Effector CD4-positive, alpha-beta T cell (primary cell): ENCODE measurements around the gene SFI1.
"Not testable (repeated sequence)": the region's sequence is repeated elsewhere in the genome, so short reads cannot be mapped to it uniquely, and the experiment has no call there.

Experiments
- DNase-seq: peaks from one replicate; pipeline ENCODE4 v3.0.0-alpha.2; 2020

SFI1 gene

GRCh38 chr22:31556627-31557203 lies 60.4 kb downstream of the SFI1 start:
- DNase-seq = no peak

GRCh38 chr22:31558546-31558945 lies 62.2 kb downstream of the SFI1 start:
- DNase-seq = not testable (repeated sequence)

GRCh38 chr22:31561238-31561887 lies 65.0 kb downstream of the SFI1 start:
- peak; percentile 5 for DNase-seq

DNA sequence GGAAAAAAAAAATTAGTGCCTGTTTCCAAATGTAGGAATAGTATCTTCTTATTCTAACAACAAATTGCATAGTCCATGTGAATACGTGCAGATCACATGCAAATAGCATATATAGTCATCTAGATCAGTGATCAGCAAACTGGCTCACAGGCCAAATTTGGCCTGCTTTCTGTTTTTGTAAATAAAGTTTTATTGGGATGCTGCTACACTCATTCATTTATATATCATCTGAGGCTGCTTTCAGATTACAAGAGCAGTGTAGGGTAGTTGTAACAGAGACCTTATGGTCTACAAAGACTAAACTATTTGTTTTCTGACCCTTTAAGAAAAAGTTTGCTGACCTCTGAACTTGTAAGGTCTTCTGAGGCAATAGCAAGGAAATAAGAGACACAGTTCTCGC lies 65.6 kb downstream of the SFI1 start:
- no peak for DNase-seq

DNA sequence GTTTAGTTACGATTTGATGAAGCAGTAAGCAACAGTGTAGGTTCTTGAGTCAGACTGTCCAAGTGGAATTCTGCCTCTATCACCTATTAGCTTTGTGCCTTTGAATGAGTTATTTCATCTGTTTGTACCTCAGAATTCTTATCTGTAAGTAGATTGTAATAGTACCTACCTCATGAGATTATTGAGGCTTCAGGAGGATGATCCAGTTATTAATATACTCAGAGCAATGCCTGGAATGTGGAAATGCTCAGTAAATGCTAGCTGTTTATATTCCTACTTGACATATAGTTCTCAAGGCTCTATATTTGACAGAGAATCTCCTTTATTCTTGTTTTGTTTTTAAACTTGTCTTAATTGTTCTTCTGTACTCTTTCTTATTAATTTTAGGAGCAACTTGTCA lies 70.1 kb downstream of the SFI1 start:
- no peak for DNase-seq

- no peak for DNase-seq
Observed at GRCh38 chr22:31567196-31567595, 70.9 kb downstream of the SFI1 start.

- no peak for DNase-seq
Observed at GRCh38 chr22:31567702-31568101, 71.4 kb downstream of the SFI1 start.

- DNase-seq = no peak
Observed at GRCh38 chr22:31569126-31569525, 72.8 kb downstream of the SFI1 start.

DNA sequence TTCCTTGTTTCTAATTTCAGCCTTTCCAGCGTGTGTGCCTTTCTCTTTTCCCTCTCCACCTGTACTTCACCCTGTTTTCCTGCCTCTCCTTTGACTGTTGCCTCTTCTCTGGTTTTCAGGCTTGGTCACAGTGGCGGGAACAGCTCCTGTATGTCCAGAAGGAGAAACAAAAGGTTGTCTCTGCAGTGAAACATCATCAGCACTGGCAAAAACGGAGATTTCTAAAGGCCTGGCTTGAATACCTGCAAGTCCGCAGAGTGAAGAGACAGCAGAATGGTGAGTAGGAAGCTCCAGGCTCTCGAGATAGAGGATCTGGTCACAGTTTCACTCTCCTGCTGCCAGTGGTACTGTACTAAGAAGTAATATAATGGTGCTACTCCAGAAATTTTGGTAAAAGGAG lies 76.6 kb downstream of the SFI1 start:
- no peak for DNase-seq

DNA sequence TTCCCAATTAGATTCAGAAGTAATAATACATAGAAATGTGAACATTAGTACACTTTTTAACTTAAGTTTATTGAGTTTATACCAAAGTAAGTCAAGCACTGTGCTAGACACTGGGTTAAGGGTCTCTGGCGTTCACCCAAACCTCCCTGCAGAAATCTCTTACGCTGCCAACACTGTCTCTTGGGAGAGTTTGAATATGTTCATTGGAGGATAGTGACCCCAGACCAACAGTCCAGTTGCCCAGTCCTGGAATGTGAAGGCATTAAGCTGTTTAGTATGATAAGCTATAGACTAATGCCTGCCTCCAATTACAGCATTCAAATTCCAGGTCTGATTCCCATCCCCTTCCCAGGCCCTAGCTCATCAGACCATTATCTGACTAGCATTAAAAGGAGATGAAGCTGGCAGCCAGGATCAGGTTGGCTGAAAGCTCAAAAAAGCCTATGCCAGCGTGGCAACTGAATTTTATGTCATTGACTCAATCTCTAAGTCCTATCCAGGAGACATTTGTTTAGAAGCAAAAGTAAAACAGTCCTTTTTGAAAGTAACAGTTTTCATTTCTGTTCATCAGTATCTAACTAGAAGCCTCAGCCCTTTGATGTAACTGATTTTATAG lies 77.8 kb downstream of the SFI1 start:
- no peak for DNase-seq

- no peak for DNase-seq
Observed at GRCh38 chr22:31575190-31575589, 78.9 kb downstream of the SFI1 start.

DNA sequence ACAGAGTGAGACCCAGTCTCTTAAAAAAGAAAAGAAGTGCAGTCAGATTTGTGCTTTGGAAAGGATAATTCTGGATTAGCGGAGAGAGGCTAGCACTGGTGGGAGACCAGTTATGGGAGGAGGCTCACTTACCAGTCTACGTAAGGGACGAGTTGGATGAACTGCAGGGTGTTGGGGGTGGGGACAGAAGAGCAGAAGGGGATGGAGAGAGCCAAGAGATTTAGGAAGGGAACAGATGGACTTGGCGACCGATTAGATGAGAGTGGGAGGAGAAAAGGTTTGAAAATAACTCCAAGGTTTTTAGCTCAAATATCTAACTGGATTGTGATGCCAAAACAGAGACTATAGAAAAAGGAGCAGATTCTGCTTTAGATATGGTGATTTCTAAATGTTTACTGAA lies 81.4 kb downstream of the SFI1 start:
- no peak for DNase-seq

DNA sequence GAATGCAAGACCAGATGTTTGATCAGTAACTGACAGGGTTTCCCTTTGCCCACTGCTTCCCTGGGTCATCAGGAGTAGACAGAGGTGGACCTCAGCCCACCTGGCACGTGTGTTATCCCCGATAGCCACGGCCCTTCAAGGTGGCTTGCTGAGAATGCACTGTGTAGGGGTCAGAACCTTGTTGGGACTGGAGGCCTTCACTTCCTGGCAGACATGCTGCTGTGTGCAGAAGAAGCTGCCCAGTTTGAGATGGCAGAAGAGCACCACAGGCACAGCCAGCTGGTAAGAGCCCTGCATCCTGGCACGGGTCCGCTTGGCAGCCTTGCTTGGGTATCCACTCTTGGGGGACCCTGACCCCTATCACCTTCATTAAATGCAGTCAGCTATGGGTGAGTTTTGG lies 81.8 kb downstream of the SFI1 start:
- no peak for DNase-seq

- no peak for DNase-seq
Observed at GRCh38 chr22:31579835-31580242, 83.5 kb downstream of the SFI1 start.

- DNase-seq = no peak
Observed at GRCh38 chr22:31583861-31584485, 87.6 kb downstream of the SFI1 start.

GRCh38 chr22:31584804-31585160 lies 88.4 kb downstream of the SFI1 start:
- DNase-seq = no peak

GRCh38 chr22:31585161-31585859 lies 89.0 kb downstream of the SFI1 start:
- DNase-seq = no peak

DNA sequence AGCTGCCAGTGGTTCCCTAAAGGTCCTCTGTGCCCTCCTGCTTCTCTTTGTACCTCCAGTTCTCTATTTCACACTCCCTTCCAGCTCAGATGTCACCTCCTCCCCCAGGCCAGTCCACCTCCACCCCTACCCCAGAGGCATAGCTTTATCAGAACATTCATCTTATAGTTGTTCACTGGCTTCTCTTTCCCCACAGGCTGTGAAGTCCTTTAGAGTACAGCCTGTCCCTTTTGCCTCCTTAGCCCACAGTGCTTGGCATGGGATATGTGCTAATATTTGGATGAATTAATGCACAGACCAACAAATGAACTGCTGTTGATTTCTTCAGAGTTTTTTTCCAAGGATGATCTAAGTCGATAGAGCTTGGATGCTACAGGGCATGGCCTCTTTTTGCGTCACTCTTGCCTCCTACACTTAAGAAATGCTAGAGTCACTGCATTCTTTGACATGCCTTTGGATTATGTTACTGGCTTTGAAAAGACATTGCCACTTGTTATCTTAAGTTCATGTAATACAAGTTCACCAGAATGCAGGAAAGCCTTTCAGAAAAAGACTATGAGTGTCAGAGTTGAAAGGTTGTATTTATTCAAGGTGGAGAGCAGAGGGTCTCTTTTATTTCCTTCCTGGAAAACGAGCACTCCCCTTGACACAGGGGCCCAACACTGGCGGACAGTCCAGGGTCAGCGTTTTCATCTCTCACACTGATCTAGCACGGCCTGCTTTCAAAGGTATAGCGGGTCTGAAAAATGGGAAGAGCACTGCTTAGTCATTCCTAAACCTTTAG lies 90.0 kb downstream of the SFI1 start:
- no peak for DNase-seq

DNA sequence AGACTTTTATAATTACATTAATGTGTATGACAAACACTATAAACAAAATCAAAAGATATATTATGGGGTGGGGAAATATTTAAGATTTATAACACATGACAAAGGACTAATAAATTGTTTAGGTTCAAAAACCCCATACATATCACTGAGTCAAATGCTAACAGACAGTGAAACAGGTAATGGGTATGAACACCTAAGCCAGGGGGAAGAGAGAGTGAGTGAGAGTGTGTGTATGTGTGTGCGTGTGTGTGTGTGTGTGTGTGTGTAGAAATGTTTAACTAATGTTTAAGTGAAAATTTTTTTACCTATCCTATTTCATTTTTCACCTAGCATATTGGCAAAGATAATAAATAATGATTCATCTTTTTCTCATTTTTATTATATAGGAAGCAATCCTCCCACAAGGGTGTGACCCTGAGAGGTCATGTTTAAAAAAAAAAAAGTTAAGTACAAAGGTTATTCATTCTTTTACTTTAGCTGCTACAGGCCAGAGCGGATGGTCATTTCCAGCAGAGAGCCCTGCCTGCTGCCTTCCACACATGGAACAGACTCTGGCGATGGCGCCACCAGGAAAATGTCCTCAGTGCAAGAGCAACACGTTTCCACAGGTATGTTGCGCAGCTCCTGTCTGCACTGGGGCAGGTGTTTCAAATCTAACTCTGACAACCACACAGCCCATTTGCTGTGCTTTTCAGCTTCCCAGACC lies 92.8 kb downstream of the SFI1 start:
- DNase-seq = no peak

- not testable (repeated sequence) for DNase-seq
Observed at GRCh38 chr22:31590161-31590560, 93.8 kb downstream of the SFI1 start.

GRCh38 chr22:31595271-31595670 lies 98.9 kb downstream of the SFI1 start:
- no peak for DNase-seq
